Sigmoid colon (tissue), 4 donors: Measurements from ENCODE around the gene TMEM201.

Source experiments
- EP300 ChIP-seq, 4 donors: sonication (generic); formaldehyde crosslinking; IDR thresholded peaks; one replicate each; pipeline ENCODE4 v1.6.1; 2017; ENCODE audit warnings: antibody characterized with exemption in 4 of 4
- POLR2A ChIP-seq, 2 donors: fragments of 450-650 bp; IDR thresholded peaks; one replicate each; pipeline ENCODE4 v1.6.1; 2016; ENCODE audit warnings: antibody characterized with exemption in 2 of 2, mild to moderate bottlenecking in 2 of 2, moderate library complexity in 2 of 2
- POLR2AphosphoS5 ChIP-seq, 4 donors: sonication (generic); formaldehyde crosslinking; IDR thresholded peaks; one replicate each; pipeline ENCODE4 v1.6.1; 2017; ENCODE audit warnings: antibody characterized with exemption in 4 of 4
- TF ChIP-seq, protein P1 (sequence below), 4 experiments: fragments of 450-650 bp in 3 of 4; fragments of 200-600 bp in 1 of 4; IDR thresholded peaks; one replicate each; pipeline ENCODE4 v1.5.1; 2016 to 2019; ENCODE audit warnings: antibody characterized with exemption in 4 of 4, mild to moderate bottlenecking in 3 of 4, moderate library complexity in 2 of 4

DNA sequence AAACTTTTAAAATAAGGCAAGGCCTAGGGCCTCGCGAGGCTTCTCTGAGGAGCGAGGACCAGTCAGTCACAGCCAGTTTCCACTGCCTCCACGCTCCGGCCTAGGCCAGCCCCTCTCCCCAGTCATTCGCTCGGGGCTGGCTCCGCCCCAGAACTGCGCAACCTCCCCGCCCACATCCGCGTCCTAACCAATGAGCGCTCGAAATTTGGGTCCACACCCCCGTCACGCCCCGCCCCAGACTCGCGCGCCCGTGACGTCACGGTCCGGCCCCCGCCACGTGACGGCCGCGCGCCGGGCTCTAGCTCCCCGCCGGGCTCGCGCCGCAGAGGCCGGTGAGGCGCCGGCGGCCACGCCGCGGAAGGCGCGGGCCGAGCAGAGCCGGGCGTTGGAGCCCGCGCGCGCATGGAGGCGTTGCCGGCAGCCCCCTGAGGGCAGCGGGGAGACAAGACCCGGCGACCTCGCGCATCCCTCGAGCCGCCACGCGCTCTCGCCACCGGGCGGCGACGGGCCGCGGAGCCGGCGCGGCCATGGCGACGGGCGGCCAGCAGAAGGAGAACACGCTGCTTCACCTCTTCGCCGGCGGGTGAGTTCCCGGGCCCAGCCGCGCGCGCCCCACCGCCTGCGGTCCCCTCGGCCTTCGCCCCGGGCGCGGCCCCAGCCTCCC, 49.4 kb upstream of the TMEM201 start, which contains the start of gene SLC25A33:
- TF ChIP-seq POLR2A (IDR thresholded peaks at IDR 0.05) (no peak), EP300 (IDR thresholded peaks at IDR 0.05) (peak in 2 of 4 donors; percentile 49 to 62), POLR2AphosphoS5 (IDR thresholded peaks at IDR 0.05) (peak; percentile 28 to 75 (median 63))
- TF ChIP-seq, protein P1, sequence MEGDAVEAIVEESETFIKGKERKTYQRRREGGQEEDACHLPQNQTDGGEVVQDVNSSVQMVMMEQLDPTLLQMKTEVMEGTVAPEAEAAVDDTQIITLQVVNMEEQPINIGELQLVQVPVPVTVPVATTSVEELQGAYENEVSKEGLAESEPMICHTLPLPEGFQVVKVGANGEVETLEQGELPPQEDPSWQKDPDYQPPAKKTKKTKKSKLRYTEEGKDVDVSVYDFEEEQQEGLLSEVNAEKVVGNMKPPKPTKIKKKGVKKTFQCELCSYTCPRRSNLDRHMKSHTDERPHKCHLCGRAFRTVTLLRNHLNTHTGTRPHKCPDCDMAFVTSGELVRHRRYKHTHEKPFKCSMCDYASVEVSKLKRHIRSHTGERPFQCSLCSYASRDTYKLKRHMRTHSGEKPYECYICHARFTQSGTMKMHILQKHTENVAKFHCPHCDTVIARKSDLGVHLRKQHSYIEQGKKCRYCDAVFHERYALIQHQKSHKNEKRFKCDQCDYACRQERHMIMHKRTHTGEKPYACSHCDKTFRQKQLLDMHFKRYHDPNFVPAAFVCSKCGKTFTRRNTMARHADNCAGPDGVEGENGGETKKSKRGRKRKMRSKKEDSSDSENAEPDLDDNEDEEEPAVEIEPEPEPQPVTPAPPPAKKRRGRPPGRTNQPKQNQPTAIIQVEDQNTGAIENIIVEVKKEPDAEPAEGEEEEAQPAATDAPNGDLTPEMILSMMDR (IDR thresholded peaks at IDR 0.05) = no peak
